Endothelial cell of umbilical vein (primary cell): Measurements from ENCODE around the gene CD300LB. TPM values are rescaled to one million over a fixed set of nuclear protein-coding genes. Genes with fewer than 3 reads are reported as not detected.

Experiments used
- BruUV-seq: library from RNA; stranded (reverse); fragments of 400-500 nt; replicated peaks from 2 replicates; lab custom pipeline; 2021; lab: Mats Ljungman, UMichigan
- CTCF ChIA-PET: fragments of 300-600, 350-600 bp; sonication (Branson Sonifier 250); formaldehyde crosslinking; loops from one replicate; lab custom pipeline; 2021; ENCODE audit warnings: antibody characterized with exemption, inconsistent platforms; lab: Charles Lee
- POLR2A ChIA-PET: fragments of 300-600, 350-600 bp; sonication (Branson Sonifier 250); formaldehyde crosslinking; loops from one replicate; lab custom pipeline; 2021; ENCODE audit warnings: antibody characterized with exemption, inconsistent platforms; lab: Charles Lee
- DNase-seq: peaks from one replicate; pipeline ENCODE4 v3.0.0-alpha.2; 2011; ENCODE audit warnings: low read depth, low spot score
- FAIRE-seq: peaks from 2 replicates; lab custom pipeline; 2011; peaks lifted over from hg19 to GRCh38; lab: Jason Lieb, UNC
- H2AFZ ChIP-seq: 2 replicates; pipeline ENCODE4 v1.6.0; 2012; ENCODE audit warnings: low read depth, low read length, control low read depth, inconsistent platforms
- H3K27ac ChIP-seq: 2 replicates; pipeline ENCODE4 v1.5.1; 2011; ENCODE audit warnings: low read depth, mild to moderate bottlenecking, control low read depth, low read length, moderate library complexity; ENCODE audit not compliant: insufficient read depth
- H3K27me3 ChIP-seq, 2 experiments: 2 replicates each; pipeline versions ENCODE4 v1.6.0 to v1.6.1; 2011; ENCODE audit warnings: low read length in 2 of 2, mixed read lengths in 1 of 2; ENCODE audit not compliant: control insufficient read depth in 2 of 2, insufficient read depth in 2 of 2
- H3K36me3 ChIP-seq, 2 experiments: 2 replicates in 1 of 2; 3 replicates in 1 of 2; pipeline ENCODE4 v1.5.1; 2011; ENCODE audit warnings: low read length in 2 of 2, mild to moderate bottlenecking in 1 of 2, moderate library complexity in 1 of 2; ENCODE audit not compliant: control insufficient read depth in 2 of 2, insufficient read depth in 2 of 2; ENCODE audit errors: extremely low read depth in 1 of 2
- H3K4me1 ChIP-seq: 3 replicates; pipeline ENCODE4 v1.5.1; 2011; ENCODE audit warnings: mild to moderate bottlenecking, low read length; ENCODE audit not compliant: control insufficient read depth, insufficient read depth; ENCODE audit errors: extremely low read depth
- H3K4me2 ChIP-seq: 2 replicates; pipeline ENCODE4 v1.6.1; 2011; ENCODE audit warnings: low read length, control low read depth, mixed read lengths; ENCODE audit not compliant: insufficient read depth
- H3K4me3 ChIP-seq, 3 experiments: fragments of 200-600 bp in 1 of 3; sonication (generic), shearing (Covaris generic) in 1 of 3; replicated peaks in 1 of 3; 2 replicates each; pipeline ENCODE4 v1.5.1; 2011 to 2016; ENCODE audit warnings: control low read depth in 3 of 3, low read length in 3 of 3, mild to moderate bottlenecking in 2 of 3, inconsistent platforms in 1 of 3, low read depth in 1 of 3, moderate library complexity in 1 of 3; ENCODE audit not compliant: insufficient read depth in 1 of 3
- H3K79me2 ChIP-seq: 2 replicates; pipeline ENCODE4 v1.6.0; 2012; ENCODE audit warnings: low read length, inconsistent platforms; ENCODE audit not compliant: control insufficient read depth, insufficient read depth
- H3K9ac ChIP-seq: replicated peaks from 2 replicates; pipeline ENCODE3; 2011; ENCODE audit warnings: low read length, control low read depth; ENCODE audit not compliant: insufficient read depth; ENCODE audit errors: extremely low read depth
- H3K9me1 ChIP-seq: replicated peaks from 3 replicates; pipeline ENCODE4 v1.6.0; 2011; ENCODE audit warnings: mild to moderate bottlenecking, low read length; ENCODE audit not compliant: control insufficient read depth, insufficient read depth; ENCODE audit errors: extremely low read depth
- H3K9me3 ChIP-seq: replicated peaks from 2 replicates; pipeline ENCODE4 v1.5.1; 2012; ENCODE audit warnings: low read length, inconsistent platforms; ENCODE audit not compliant: control insufficient read depth, insufficient read depth
- H4K20me1 ChIP-seq: replicated peaks from 2 replicates; pipeline ENCODE3; 2011; ENCODE audit warnings: mild to moderate bottlenecking, low read length; ENCODE audit not compliant: control insufficient read depth, insufficient read depth; ENCODE audit errors: extremely low read depth
- CTCF ChIP-seq, 2 donors: IDR thresholded peaks; 1 replicate in 1 of 2; 2 replicates in 1 of 2; pipeline ENCODE4 v1.5.1; 2011; ENCODE audit warnings: low read length in 2 of 2, mild to moderate bottlenecking in 2 of 2, moderate library complexity in 2 of 2, control low read depth in 1 of 2, inconsistent platforms in 1 of 2, low read depth in 1 of 2; ENCODE audit not compliant: insufficient read depth in 1 of 2; ENCODE audit errors: extremely low read depth in 1 of 2
- EZH2 ChIP-seq: IDR thresholded peaks from 2 replicates; pipeline ENCODE4 v1.6.1; 2012; ENCODE audit warnings: borderline replicate concordance, low read depth, mild to moderate bottlenecking, moderate library complexity, low read length, inconsistent platforms; ENCODE audit not compliant: severe bottlenecking
- FOS ChIP-seq: IDR thresholded peaks from 2 replicates; pipeline ENCODE4 v1.6.1; 2011; ENCODE audit warnings: mild to moderate bottlenecking, low read length, moderate library complexity, borderline replicate concordance; ENCODE audit not compliant: insufficient read depth
- GATA2 ChIP-seq: IDR thresholded peaks from 2 replicates; pipeline ENCODE4 v1.7.0; 2011; ENCODE audit warnings: low read depth, mild to moderate bottlenecking, moderate library complexity, mixed read lengths, low read length; ENCODE audit not compliant: insufficient read length, insufficient read depth
- JUN ChIP-seq: IDR thresholded peaks from 2 replicates; pipeline ENCODE4 v1.6.1; 2011; ENCODE audit warnings: borderline replicate concordance, low read depth; ENCODE audit not compliant: insufficient read length, insufficient read depth
- MAX ChIP-seq: IDR thresholded peaks from 2 replicates; pipeline ENCODE4 v1.6.1; 2011; ENCODE audit not compliant: insufficient read depth, insufficient read length
- MYC ChIP-seq: IDR thresholded peaks from one replicate; pipeline ENCODE4 v1.6.1; 2011; ENCODE audit warnings: mild to moderate bottlenecking, low read depth, low read length
- POLR2A ChIP-seq: IDR thresholded peaks from 2 replicates; pipeline ENCODE4 v1.6.1; 2012; ENCODE audit warnings: low read depth, mild to moderate bottlenecking, control low read depth, low read length
- POLR2AphosphoS5 ChIP-seq: IDR thresholded peaks from 2 replicates; pipeline ENCODE4 v1.6.1; 2012; ENCODE audit warnings: low read depth, mild to moderate bottlenecking, control low read depth, low read length, moderate library complexity; ENCODE audit not compliant: insufficient read depth
- dilution Hi-C: fragments of 300-500 bp; cut with MboI; formaldehyde crosslinking; loops from one replicate; pipeline ENCODE4 v1.15.0; 2019; ENCODE audit warnings: low sequenced_read_pairs; ENCODE audit not compliant: extremely low pct_ligation_motif_present
- intact Hi-C: fragments of 100-400 bp; cut with micrococcal nuclease; formaldehyde crosslinking; loops from one replicate; pipeline ENCODE4 v1.10.0; 2022
- polyA plus RNA-seq, 4 experiments: library from polyadenylated mRNA; depleted of rRNA in 3 of 4; stranded (reverse) in 3 of 4; unstranded in 1 of 4; fragments of >200 nt; gene quantifications; 2 replicates each; pipeline versions ENCODE4 v1.2.1 to v1.2.3, GENCODE V29; 2011 to 2012; ENCODE audit warnings: missing spikeins in 1 of 4
- total RNA-seq: library from RNA; stranded (reverse); gene quantifications from 2 replicates; pipeline ENCODE4 v1.2.3, GENCODE V29; 2021

CD300LB gene
- total and polyA plus RNA-seq, 2 donors (not counting 3 experiments of a cell fraction or from before 2014, with no cell fraction given) = not detected

GRCh38 chr17:74541176-74542111 lies 10.2 kb upstream of the CD300LB start:
- Histone ChIP-seq H3K9me3 (no peaks in the 10 kb centered on the region), H3K79me2 (no peaks in the 10 kb centered on the region), H3K4me3 (no peak overlapping the region), H3K27me3 (no peaks in the 10 kb centered on the region), H4K20me1 (no peaks in the 10 kb centered on the region), H3K4me2 (no peak overlapping the region), H3K4me1 (no peaks in the 10 kb centered on the region), H3K9me1 (no peaks in the 10 kb centered on the region), H3K9ac (no peak overlapping the region), H3K27ac (no peak overlapping the region), H2AFZ (no peak overlapping the region), H3K36me3 (no peaks in the 10 kb centered on the region)
- no TSS peak for BruUV-seq
- POLR2A ChIA-PET = no interaction called here
- DNase-seq (no peak), FAIRE-seq (no peak)
- intact Hi-C loops = no loop called here
- CTCF ChIA-PET = no interaction called here
- dilution Hi-C loops = no loop called here
- no peak for TF ChIP-seq GATA2
- no peak for TF ChIP-seq EZH2
- no peak for TF ChIP-seq MYC

- BruUV-seq = no TSS peak
- Histone ChIP-seq H3K4me3 (no peak overlapping the region), H3K9ac (no peak overlapping the region), H3K36me3 (no peaks in the 10 kb centered on the region), H3K9me1 (no peaks in the 10 kb centered on the region), H3K79me2 (no peaks in the 10 kb centered on the region), H3K27ac (no peak overlapping the region), H3K27me3 (no peaks in the 10 kb centered on the region), H3K4me1 (no peaks in the 10 kb centered on the region), H3K9me3 (no peaks in the 10 kb centered on the region), H2AFZ (no peak overlapping the region), H4K20me1 (no peaks in the 10 kb centered on the region), H3K4me2 (no peak overlapping the region)
- no peak for FAIRE-seq
- DNase-seq = no peak
- dilution Hi-C loops (no loop called here), intact Hi-C loops (no loop called here)
- TF ChIP-seq POLR2AphosphoS5 (no peak), MYC (no peak), MAX (no peak), FOS (no peak), JUN (no peak), CTCF (IDR thresholded peaks at IDR 0.05; ENCODE audit: extremely low read depth in 1 of 2, insufficient read depth in 1 of 2, low read depth in 1 of 2, low read length in 2 of 2) (no peak), GATA2 (no peak), EZH2 (no peak), POLR2A (no peak)
- ChIA-PET POLR2A (no interaction called here), CTCF (no interaction called here)
Observed at GRCh38 chr17:74539281-74539820, 8.1 kb upstream of the CD300LB start.
